ENCODE data around the gene NPL.

The NPL gene

GRCh38 chr1:182766881-182767645, 22.5 kb upstream of the NPL start:
- TF ChIP-seq CTCF (conservative IDR thresholded peaks at IDR 0.05): no peak
- H3K27ac ChIP-seq: no peak overlapping the region

GRCh38 chr1:182768963-182769362, 20.6 kb upstream of the NPL start:
- no peak overlapping the region for H3K27ac ChIP-seq
- no peak for TF ChIP-seq CTCF (conservative IDR thresholded peaks at IDR 0.05)

- H3K27ac ChIP-seq: no peak overlapping the region
- TF ChIP-seq CTCF (conservative IDR thresholded peaks at IDR 0.05): no peak
These were observed 19.3 kb upstream of the NPL start for GRCh38 chr1:182770232-182770631.

GRCh38 chr1:182771187-182771984, 18.2 kb upstream of the NPL start:
- no peak for TF ChIP-seq CTCF (conservative IDR thresholded peaks at IDR 0.05)
- no peak overlapping the region for H3K27ac ChIP-seq

GRCh38 chr1:182777386-182777785, 12.2 kb upstream of the NPL start:
- H3K27ac ChIP-seq: no peak overlapping the region
- no peak for TF ChIP-seq CTCF (conservative IDR thresholded peaks at IDR 0.05)

GRCh38 chr1:182778862-182779261, 10.7 kb upstream of the NPL start:
- H3K27ac ChIP-seq: no peak overlapping the region
- TF ChIP-seq CTCF (conservative IDR thresholded peaks at IDR 0.05): no peak

- TF ChIP-seq CTCF (conservative IDR thresholded peaks at IDR 0.05): no peak
- H3K27ac ChIP-seq: no peak overlapping the region
These were observed 10.0 kb upstream of the NPL start for GRCh38 chr1:182779530-182779929.

Data from VCaP (cell line).